ENCODE measurements around the gene OTP.

OTP gene

DNA sequence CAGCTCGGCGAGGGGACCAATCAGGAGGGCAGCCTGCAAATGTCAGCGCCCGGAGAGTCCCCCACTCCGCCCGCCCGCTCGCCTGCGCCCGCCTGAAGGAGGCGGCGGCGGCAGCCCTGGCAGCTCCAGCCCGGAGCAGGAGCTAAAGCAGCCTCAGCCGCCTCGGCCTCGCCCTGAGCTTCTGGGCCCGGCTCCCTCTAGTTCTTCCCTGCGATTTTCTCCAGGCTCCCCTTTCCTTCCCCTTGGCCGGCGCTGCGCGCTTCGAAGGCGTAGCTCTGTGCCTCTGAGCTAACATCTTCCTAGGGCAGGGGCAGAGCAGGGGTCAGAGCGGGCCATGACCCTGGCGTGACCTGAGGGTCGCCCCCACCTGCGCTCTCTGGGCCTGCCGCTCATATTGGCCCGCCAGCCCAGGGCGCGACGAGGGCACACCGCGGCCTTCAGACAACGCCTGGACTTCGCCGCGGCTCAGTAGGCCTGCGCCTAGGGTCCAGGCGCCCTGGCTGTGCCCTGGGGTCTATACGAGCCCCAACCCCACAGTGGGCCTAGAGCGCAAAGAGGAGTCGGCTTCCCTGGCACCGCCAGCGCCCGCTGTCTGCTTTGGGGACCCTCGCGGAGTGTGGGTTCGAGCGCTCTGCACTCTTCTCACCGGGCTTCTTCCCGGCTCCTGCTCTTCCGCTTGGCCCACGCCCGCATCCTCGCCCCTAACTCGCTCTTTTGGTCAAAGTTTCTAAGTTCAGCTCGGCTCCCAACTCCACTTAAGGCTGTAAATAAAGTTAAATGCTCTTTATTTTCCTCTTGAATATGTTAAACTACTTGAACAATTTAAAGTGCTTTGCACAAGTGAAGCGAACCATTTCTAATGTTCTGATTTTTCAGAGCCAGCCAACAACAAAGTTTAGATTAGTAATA, 504 bp upstream of the OTP start:
- H3K27ac ChIP-seq: no peak overlapping the region
- TF ChIP-seq ZFX (IDR thresholded peaks at IDR 0.05; ENCODE audit: borderline replicate concordance): no peak
- TF ChIP-seq CTCF (IDR thresholded peaks at IDR 0.05): no peak

DNA sequence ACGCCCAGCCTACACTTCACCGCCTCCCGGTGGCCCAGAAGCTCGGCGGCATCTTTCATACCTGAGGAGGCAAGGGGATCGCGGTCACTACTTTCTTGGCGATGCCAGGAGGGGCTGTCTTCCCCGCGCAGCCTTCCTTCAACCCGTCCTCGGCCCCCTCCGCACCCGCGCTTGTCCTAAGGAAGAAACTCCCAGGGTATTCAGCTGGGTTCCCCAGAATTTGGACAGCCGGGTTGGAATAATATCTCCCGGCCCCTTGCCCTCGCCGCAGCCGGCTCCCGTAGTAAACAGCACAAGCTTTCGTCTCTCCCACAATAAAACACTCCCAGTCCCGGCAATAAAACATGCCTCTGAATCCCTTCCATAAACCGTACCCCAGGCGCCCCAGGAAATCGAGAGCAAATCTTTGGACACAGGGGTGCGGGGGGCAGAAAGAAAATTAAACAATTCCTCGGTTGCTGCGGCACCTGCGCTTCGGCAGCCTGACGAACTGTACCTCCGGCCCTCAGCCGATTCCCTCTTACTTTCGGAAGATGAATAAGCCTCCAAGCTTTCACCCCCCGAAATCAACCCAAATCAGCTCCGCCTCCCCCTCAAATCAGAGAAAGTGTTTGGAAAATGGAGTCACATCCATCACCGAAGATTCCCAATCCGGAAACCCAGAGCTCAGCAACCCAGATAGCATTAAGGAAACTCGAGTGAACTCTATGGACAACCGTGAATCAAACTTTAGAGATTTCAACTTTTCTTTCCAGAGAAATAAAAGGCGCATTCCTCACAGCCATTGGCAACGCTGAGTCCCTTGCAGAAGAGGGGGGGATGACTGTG, 1.1 kb downstream of the OTP start:
- H3K27ac ChIP-seq: no peak overlapping the region
- TF ChIP-seq ZFX (IDR thresholded peaks at IDR 0.05; ENCODE audit: borderline replicate concordance): no peak
- TF ChIP-seq CTCF (IDR thresholded peaks at IDR 0.05): no peak

GRCh38 chr5:77636641-77637169, 1.8 kb downstream of the OTP start:
- no peak for TF ChIP-seq CTCF (IDR thresholded peaks at IDR 0.05)
- TF ChIP-seq ZFX (IDR thresholded peaks at IDR 0.05; ENCODE audit: borderline replicate concordance): no peak
- no peak overlapping the region for H3K27ac ChIP-seq

- TF ChIP-seq ZFX (IDR thresholded peaks at IDR 0.05; ENCODE audit: borderline replicate concordance): no peak
- no peak for TF ChIP-seq CTCF (IDR thresholded peaks at IDR 0.05)
- no peak overlapping the region for H3K27ac ChIP-seq
Observed at GRCh38 chr5:77635917-77636640, 2.4 kb downstream of the OTP start.

GRCh38 chr5:77635067-77635916, 3.2 kb downstream of the OTP start:
- no peak for TF ChIP-seq ZFX (IDR thresholded peaks at IDR 0.05; ENCODE audit: borderline replicate concordance)
- TF ChIP-seq CTCF (IDR thresholded peaks at IDR 0.05): no peak
- no peak overlapping the region for H3K27ac ChIP-seq

DNA sequence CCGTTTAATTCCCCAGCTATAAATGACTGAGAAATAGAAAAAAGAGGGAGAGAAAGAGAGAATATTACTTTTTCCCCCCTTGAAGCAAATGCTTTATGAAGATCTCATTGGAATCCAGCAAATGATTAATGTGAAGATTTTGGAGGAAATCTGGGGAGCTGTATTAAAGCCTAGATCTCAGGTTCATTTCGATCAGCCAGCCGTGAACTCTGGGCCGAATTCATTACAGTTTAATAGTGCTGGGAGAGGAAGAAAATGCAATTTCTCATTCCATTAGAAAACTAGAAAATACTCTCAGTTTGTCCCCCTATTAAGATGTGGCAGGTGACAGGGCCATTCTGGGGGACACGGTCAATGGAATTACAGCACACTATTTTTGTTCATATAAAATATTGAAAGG, 4.8 kb downstream of the OTP start:
- no peak overlapping the region for H3K27ac ChIP-seq
- no peak for TF ChIP-seq CTCF (IDR thresholded peaks at IDR 0.05)
- TF ChIP-seq ZFX (IDR thresholded peaks at IDR 0.05; ENCODE audit: borderline replicate concordance): no peak
